Smooth muscle cell (in vitro differentiated cells): Measurements from ENCODE around the gene SCLY. TPM values are rescaled to one million over a fixed set of nuclear protein-coding genes. Genes with fewer than 3 reads are reported as not detected.

Experiments used
- DNase-seq: peaks from one replicate; lab custom pipeline; 2025; ENCODE audit not compliant: unreplicated experiment; lab: John Stamatoyannopoulos, UW
- H2AFZ ChIP-seq: fragments of 200-600 bp; sonication (generic); 2 replicates; pipeline ENCODE4 v1.6.0; 2016; ENCODE audit warnings: antibody characterized with exemption, low read depth, mild to moderate bottlenecking
- H3F3A ChIP-seq: fragments of 200-600 bp; sonication (generic); 2 replicates; pipeline ENCODE4 v1.6.0; 2017; ENCODE audit warnings: antibody characterized with exemption, low read depth
- H3K27ac ChIP-seq: fragments of 200-600 bp; sonication (generic); 2 replicates; pipeline ENCODE4 v1.5.1; 2016; ENCODE audit warnings: low read depth, mild to moderate bottlenecking
- H3K27me3 ChIP-seq: fragments of 200-600 bp; sonication (generic); 2 replicates; pipeline ENCODE4 v1.6.1; 2016; ENCODE audit warnings: low read depth, mild to moderate bottlenecking
- H3K36me3 ChIP-seq: fragments of 200-600 bp; sonication (generic); 2 replicates; pipeline ENCODE4 v1.5.1; 2016; ENCODE audit warnings: low read depth
- H3K4me1 ChIP-seq: fragments of 200-600 bp; sonication (generic); 2 replicates; pipeline ENCODE4 v1.5.1; 2016; ENCODE audit warnings: low read depth
- H3K4me2 ChIP-seq: fragments of 200-600 bp; sonication (generic); 2 replicates; pipeline ENCODE4 v1.6.0; 2016; ENCODE audit warnings: mild to moderate bottlenecking
- H3K4me3 ChIP-seq: fragments of 200-600 bp; sonication (generic); 2 replicates; pipeline ENCODE4 v1.5.1; 2016; ENCODE audit warnings: mild to moderate bottlenecking
- H3K79me2 ChIP-seq: fragments of 200-600 bp; sonication (generic); 2 replicates; pipeline ENCODE4 v1.6.0; 2016; ENCODE audit warnings: low read depth, mild to moderate bottlenecking
- H3K9ac ChIP-seq: fragments of 200-600 bp; sonication (generic); 2 replicates; pipeline ENCODE4 v1.6.0; 2016; ENCODE audit warnings: low read depth
- H3K9me3 ChIP-seq: fragments of 200-600 bp; sonication (generic); replicated peaks from 2 replicates; pipeline ENCODE4 v1.5.1; 2016; ENCODE audit warnings: low read depth
- H4K20me1 ChIP-seq: fragments of 200-600 bp; sonication (generic); 2 replicates; pipeline ENCODE4 v1.6.0; 2016; ENCODE audit warnings: low read depth
- WGBS: methylation state at CpG from one replicate; pipeline ENCODE4 v1.1.7; 2016; ENCODE audit warnings: low lambda C conversion rate; 5-methylcytosine and 5-hydroxymethylcytosine counted together
- polyA plus RNA-seq: library from polyadenylated mRNA; unstranded; fragments of >200 nt; fragmentation: Nextera tagmentation; extraction: Ambion mirVana; gene quantifications from 2 replicates; pipeline ENCODE4 v1.2.1, GENCODE V29; 2016
- total RNA-seq: library from RNA; depleted of rRNA; stranded (reverse); fragments of >200 nt; gene quantifications from 2 replicates; pipeline ENCODE4 v1.2.3, GENCODE V29; 2014
- TF ChIP-seq, protein P1 (sequence below): fragments of 200-600 bp; sonication (generic); IDR thresholded peaks from 2 replicates; pipeline ENCODE4 v1.5.1; 2017; ENCODE audit warnings: borderline replicate concordance, mild to moderate bottlenecking, antibody characterized with exemption; ENCODE audit not compliant: insufficient read depth, poor library complexity, severe bottlenecking

Gene SCLY
- total and polyA plus RNA-seq, 2 experiments from 2014 or later = 7.6 to 12.9 TPM

- H2AFZ ChIP-seq = no peak overlapping the region
- H3K27ac ChIP-seq = no peak overlapping the region
- no peak overlapping the region for H3K9ac ChIP-seq
- H3K4me1 ChIP-seq = no peaks in the 10 kb centered on the region
- no peak overlapping the region for H3K4me3 ChIP-seq
- H3K36me3 ChIP-seq = no peaks in the 10 kb centered on the region
- H3K79me2 ChIP-seq = no peaks in the 10 kb centered on the region
- H3F3A ChIP-seq = no peaks in the 10 kb centered on the region
- DNase-seq = no peak
- TF ChIP-seq, protein P1, sequence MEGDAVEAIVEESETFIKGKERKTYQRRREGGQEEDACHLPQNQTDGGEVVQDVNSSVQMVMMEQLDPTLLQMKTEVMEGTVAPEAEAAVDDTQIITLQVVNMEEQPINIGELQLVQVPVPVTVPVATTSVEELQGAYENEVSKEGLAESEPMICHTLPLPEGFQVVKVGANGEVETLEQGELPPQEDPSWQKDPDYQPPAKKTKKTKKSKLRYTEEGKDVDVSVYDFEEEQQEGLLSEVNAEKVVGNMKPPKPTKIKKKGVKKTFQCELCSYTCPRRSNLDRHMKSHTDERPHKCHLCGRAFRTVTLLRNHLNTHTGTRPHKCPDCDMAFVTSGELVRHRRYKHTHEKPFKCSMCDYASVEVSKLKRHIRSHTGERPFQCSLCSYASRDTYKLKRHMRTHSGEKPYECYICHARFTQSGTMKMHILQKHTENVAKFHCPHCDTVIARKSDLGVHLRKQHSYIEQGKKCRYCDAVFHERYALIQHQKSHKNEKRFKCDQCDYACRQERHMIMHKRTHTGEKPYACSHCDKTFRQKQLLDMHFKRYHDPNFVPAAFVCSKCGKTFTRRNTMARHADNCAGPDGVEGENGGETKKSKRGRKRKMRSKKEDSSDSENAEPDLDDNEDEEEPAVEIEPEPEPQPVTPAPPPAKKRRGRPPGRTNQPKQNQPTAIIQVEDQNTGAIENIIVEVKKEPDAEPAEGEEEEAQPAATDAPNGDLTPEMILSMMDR = no peak
- no peaks in the 10 kb centered on the region for H4K20me1 ChIP-seq
- H3K4me2 ChIP-seq = no peak overlapping the region
- H3K27me3 ChIP-seq = no peaks in the 10 kb centered on the region
- 97% methylated on average over 2 of the region's 2 CpGs for WGBS
- no peaks in the 10 kb centered on the region for H3K9me3 ChIP-seq
These were observed 65.5 kb downstream of the SCLY start for GRCh38 chr2:238126338-238126737.

DNA sequence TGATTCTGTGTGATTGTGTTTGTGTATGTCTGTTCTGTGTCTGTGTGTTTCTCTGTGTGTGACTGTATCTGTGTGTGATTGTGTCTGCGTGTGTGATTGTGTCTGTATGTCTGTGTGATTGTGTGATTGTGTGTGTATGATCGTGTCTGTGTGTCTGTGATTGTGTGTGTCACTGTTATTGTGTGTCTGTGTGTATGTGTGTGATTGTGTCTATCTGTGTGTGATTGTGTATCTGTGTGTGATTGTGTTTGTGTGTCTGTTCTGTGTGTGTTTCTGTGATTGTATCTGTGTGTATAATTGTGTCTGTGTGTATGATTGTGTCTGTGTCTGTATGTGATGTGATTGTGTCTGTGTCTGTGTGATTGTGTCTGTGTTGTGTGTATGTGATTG is 66.0 kb downstream of the SCLY start:
- WGBS = 97% methylated on average over 2 of the region's 2 CpGs
- DNase-seq = no peak
- no peak overlapping the region for H3K4me2 ChIP-seq
- no peaks in the 10 kb centered on the region for H3K36me3 ChIP-seq
- no peak overlapping the region for H3K4me3 ChIP-seq
- H3K27me3 ChIP-seq = no peaks in the 10 kb centered on the region
- no peak overlapping the region for H2AFZ ChIP-seq
- H3K79me2 ChIP-seq = no peaks in the 10 kb centered on the region
- no peaks in the 10 kb centered on the region for H4K20me1 ChIP-seq
- TF ChIP-seq, protein P1 = no peak
- no peaks in the 10 kb centered on the region for H3K9me3 ChIP-seq
- no peaks in the 10 kb centered on the region for H3K4me1 ChIP-seq
- no peaks in the 10 kb centered on the region for H3F3A ChIP-seq
- H3K27ac ChIP-seq = no peak overlapping the region
- H3K9ac ChIP-seq = no peak overlapping the region

DNA sequence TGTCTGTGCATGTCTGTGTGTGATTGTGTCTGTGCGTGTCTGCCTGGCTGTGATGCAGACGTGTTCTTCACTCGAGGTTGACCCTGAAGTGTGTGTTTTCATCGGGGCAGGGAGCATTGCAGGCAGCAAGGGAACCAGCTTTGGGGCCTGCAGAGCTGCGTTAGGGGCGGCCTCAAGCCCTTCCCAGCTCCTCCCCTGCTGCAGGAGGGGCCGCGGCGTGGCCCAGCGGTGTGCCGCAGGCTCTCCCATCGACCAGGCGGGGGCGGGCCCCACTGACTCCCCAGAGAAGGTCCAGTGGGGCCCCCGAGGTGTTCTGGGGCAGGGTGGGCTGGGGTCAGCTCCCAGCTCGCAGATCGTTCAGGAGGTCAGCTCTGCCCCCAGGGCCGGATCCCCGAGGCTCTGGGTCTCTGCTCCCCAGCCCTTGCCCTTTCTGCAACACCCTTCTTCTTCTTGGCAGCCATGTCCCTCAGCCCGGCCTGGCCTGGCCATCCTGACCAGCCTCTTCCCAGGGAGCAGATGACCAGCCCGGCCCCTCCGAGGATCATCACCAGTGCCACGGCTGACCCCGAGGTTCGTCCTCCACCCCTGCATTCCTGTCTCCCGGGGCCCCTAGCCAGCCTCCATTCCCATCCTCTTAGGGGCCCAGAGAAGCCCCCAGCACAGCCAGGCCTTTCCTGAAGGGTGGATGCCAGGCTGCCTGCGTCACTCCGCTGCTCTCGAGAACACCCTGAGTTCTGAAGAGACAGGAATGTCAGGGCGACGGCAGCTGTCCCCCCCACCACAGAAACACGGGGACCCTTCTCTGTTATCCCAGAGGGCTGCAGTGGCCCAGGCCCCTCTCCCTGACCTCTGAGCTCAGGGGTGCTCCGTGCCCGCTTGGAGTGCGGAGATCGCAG is 66.6 kb downstream of the SCLY start:
- WGBS = 86% methylated on average over 23 of the region's 36 CpGs
- no peak overlapping the region for H2AFZ ChIP-seq
- no peak for DNase-seq
- no peaks in the 10 kb centered on the region for H3K27me3 ChIP-seq
- H4K20me1 ChIP-seq = no peaks in the 10 kb centered on the region
- no peaks in the 10 kb centered on the region for H3K4me1 ChIP-seq
- H3K4me2 ChIP-seq = no peak overlapping the region
- no peaks in the 10 kb centered on the region for H3F3A ChIP-seq
- no peak overlapping the region for H3K27ac ChIP-seq
- H3K4me3 ChIP-seq = no peak overlapping the region
- no peaks in the 10 kb centered on the region for H3K79me2 ChIP-seq
- H3K9ac ChIP-seq = no peak overlapping the region
- TF ChIP-seq, protein P1 = no peak
- no peaks in the 10 kb centered on the region for H3K36me3 ChIP-seq
- no peaks in the 10 kb centered on the region for H3K9me3 ChIP-seq

DNA sequence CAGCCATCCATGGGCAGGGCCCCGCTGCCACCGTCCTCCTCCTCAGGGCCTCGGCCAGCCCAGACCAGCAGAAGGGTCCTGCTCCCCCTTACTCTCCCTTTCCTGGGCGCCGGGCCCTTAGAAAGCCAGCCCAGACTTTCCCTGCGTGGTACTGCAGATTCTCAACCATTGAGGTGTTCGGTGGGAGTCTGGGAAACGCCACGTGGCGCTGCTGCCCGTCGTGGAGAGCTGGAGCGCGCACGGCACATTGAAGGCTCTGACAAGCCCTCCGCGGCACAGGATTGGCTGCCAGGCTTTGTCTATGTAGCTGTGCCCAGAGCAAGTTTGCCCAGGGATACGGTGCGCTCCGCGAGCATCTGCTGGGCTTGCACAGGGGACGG is 67.2 kb downstream of the SCLY start:
- Histone ChIP-seq H3K27me3 (no peaks in the 10 kb centered on the region), H3K9ac (no peak overlapping the region), H3K4me1 (no peaks in the 10 kb centered on the region), H3K79me2 (no peaks in the 10 kb centered on the region), H4K20me1 (no peaks in the 10 kb centered on the region), H3K4me3 (no peak overlapping the region), H3K27ac (no peak overlapping the region), H3F3A (no peaks in the 10 kb centered on the region), H2AFZ (no peak overlapping the region), H3K36me3 (no peaks in the 10 kb centered on the region), H3K9me3 (no peaks in the 10 kb centered on the region), H3K4me2 (no peak overlapping the region)
- DNase-seq = no peak
- TF ChIP-seq, protein P1 = no peak
- WGBS = 90% methylated on average over 22 of the region's 22 CpGs
